Erythroblast (primary cell): ENCODE measurements around the gene SCN9A.

ENCODE experiments used
- GATA1 ChIP-seq: IDR thresholded peaks from 2 replicates; pipeline ENCODE4 v1.6.1; 2011; ENCODE audit warnings: low read depth, mild to moderate bottlenecking, control low read depth, low read length, moderate library complexity
- POLR2A ChIP-seq: IDR thresholded peaks from 2 replicates; pipeline ENCODE4 v1.6.1; 2011; ENCODE audit warnings: mild to moderate bottlenecking, low read length

DNA sequence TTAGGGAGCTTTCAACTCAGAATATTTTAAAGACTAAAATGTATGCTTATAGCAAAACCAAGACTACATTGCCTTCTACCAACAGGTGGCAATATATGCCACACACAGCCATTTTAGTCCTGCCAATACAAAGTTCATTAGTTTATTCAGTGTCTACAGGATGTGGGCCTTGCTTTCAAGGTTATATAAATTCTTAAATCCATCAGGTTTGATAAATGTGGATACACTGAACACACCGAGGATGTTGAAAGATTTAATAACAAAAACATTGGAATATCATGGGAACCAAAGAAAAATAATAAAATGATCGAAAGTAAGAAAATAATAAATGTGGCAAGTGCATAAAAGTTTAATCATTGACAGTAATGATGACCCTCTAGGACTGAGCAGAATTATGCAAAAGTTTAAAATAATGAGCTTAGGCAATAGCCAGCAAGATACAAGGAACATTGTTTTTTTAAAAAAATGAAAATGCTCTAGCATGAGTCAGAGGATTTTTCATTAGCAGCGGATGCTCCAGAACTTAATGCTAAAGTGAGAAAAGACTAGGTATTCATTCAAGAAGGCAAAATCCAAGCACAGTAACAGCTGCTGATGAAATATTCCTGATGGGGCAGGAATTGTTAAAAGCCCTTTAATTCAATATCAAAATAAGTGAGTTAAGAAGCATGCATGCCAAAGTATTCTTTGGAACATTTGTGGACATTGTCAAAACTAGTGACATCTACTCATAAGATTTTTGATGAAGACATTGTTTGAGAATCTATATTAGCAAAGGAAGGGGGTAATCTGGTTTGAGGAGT lies 14.2 kb downstream of the SCN9A start:
- TF ChIP-seq POLR2A (no peak), GATA1 (no peak)
